Spleen (tissue), 11 donors: ENCODE data around the gene SLC30A1. TPM values are rescaled to one million over a fixed set of nuclear protein-coding genes. Genes with fewer than 3 reads are reported as not detected.
"Not testable (repeated sequence)": the region's sequence is repeated elsewhere in the genome, so short reads cannot be mapped to it uniquely, and the experiment has no call there.

Experiments used
- DNase-seq: peaks from one replicate; pipeline ENCODE4 v3.0.0-alpha.2; 2020
- H3K27ac ChIP-seq, 8 donors: fragments of 200-600 bp; sonication (generic) in 7 of 8; 1 replicate in 4 of 8; 2 replicates in 4 of 8; pipeline versions ENCODE4 v1.5.0 to v1.8.0; 2016 to 2021; ENCODE audit warnings: inconsistent platforms in 4 of 8, mild to moderate bottlenecking in 4 of 8, moderate library complexity in 1 of 8
- H3K27me3 ChIP-seq, 7 donors: fragments of 200-600 bp; sonication (generic) in 6 of 7; replicated peaks in 1 of 7; 1 replicate in 4 of 7; 2 replicates in 3 of 7; pipeline versions ENCODE4 v1.5.0 to v1.8.0; 2016 to 2021; ENCODE audit warnings: inconsistent platforms in 3 of 7, mild to moderate bottlenecking in 1 of 7
- H3K36me3 ChIP-seq, 6 donors: fragments of 200-600 bp; sonication (generic) in 5 of 6; 1 replicate in 4 of 6; 2 replicates in 2 of 6; pipeline versions ENCODE4 v1.5.0 to v1.8.0; 2016 to 2021; ENCODE audit warnings: inconsistent platforms in 2 of 6
- H3K4me1 ChIP-seq, 6 donors: fragments of 200-600 bp; sonication (generic) in 5 of 6; 1 replicate in 3 of 6; 2 replicates in 3 of 6; pipeline versions ENCODE4 v1.5.0 to v1.8.0; 2016 to 2021; ENCODE audit warnings: inconsistent platforms in 3 of 6
- H3K4me3 ChIP-seq, 8 donors: fragments of 200-600 bp; sonication (generic) in 7 of 8; 1 replicate in 4 of 8; 2 replicates in 4 of 8; pipeline versions ENCODE4 v1.5.0 to v1.8.0; 2016 to 2021; ENCODE audit warnings: inconsistent platforms in 4 of 8, mild to moderate bottlenecking in 4 of 8, moderate library complexity in 2 of 8
- H3K9me3 ChIP-seq, 8 donors: fragments of 200-600 bp; sonication (generic) in 7 of 8; 1 replicate in 4 of 8; 2 replicates in 4 of 8; pipeline versions ENCODE4 v1.5.0 to v1.8.0; 2016 to 2021; ENCODE audit warnings: inconsistent platforms in 4 of 8
- CTCF ChIP-seq, 11 experiments: fragments of 200-600 bp in 7 of 11; fragments of 450-650 bp in 4 of 11; sonication (generic) in 4 of 11; IDR thresholded peaks in 8 of 11; conservative IDR thresholded peaks in 3 of 11; 1 replicate in 7 of 11; 2 replicates in 4 of 11; pipeline versions ENCODE4 v1.4.0 to v1.8.0; 2016 to 2021; ENCODE audit warnings: antibody characterized with exemption in 11 of 11, inconsistent platforms in 4 of 11, mild to moderate bottlenecking in 1 of 11
- POLR2A ChIP-seq, 3 donors: fragments of 450-650 bp; IDR thresholded peaks; one replicate each; pipeline ENCODE4 v1.5.1; 2017; ENCODE audit warnings: antibody characterized with exemption in 3 of 3, mild to moderate bottlenecking in 1 of 3
- POLR2AphosphoS5 ChIP-seq, 3 donors: sonication (generic); formaldehyde crosslinking; IDR thresholded peaks; one replicate each; pipeline ENCODE4 v1.5.1; 2017; ENCODE audit warnings: antibody characterized with exemption in 3 of 3
- WGBS, 5 donors: extraction: QIAGEN DNeasy Blood & Tissue Kit in 3 of 5; methylation state at CpG; one replicate each; pipeline versions ENCODE4 v1.1.5 to v1.1.7; 2013 to 2018; 5-methylcytosine and 5-hydroxymethylcytosine counted together
- intact Hi-C: fragments of 100-400 bp; cut with DNase I; formaldehyde crosslinking; loops from one replicate; pipeline ENCODE4 v1.15.0; 2023; ENCODE audit warnings: low total_unique reads
- polyA plus RNA-seq, 3 donors: library from polyadenylated mRNA; stranded (reverse); fragments of 200-250 nt; gene quantifications; one replicate each; pipeline ENCODE4 v1.2.1, GENCODE V29; 2013
- total RNA-seq, 7 donors: library from RNA; depleted of rRNA in 3 of 7; stranded (reverse); fragments of >200 nt in 3 of 7; fragmentation: NEBNext Ultra II Directional in 4 of 7; extraction: Animal tissue kit (Norgen Biotek cat#: 25700) in 4 of 7; gene quantifications; one replicate each; pipeline versions ENCODE4 v1.1.0 to v1.2.1, GENCODE V29; 2016 to 2021
- donor health status: healthy with polysubstance abuse.
- donor health status: DM: no; HTN: no; CAD: no; lungs with moderate emphysema.
- donor health status: DM: no; HTN: no; CAD: no.
- donor health status: Bipolar disorder and iron deficiency.
- donor health status: healthy.
- donor health status: DM: no; HTN: no; CAD: no.
- donor health status: DM: yes; HTN: yes; CAD: no.

Gene SLC30A1
- total and polyA plus RNA-seq, 10 donors = 3.0 to 38.5 (median 30.8) TPM

- no peak for TF ChIP-seq POLR2A (IDR thresholded peaks at IDR 0.05)
- no peak for TF ChIP-seq POLR2AphosphoS5 (IDR thresholded peaks at IDR 0.05)
- TF ChIP-seq CTCF (IDR thresholded peaks at IDR 0.05 in 8 of 11, conservative IDR thresholded peaks at IDR 0.05 in 3 of 11) = no peak
- no peak for DNase-seq
Observed at GRCh38 chr1:211576717-211577116, 2.2 kb downstream of the SLC30A1 start.

DNA sequence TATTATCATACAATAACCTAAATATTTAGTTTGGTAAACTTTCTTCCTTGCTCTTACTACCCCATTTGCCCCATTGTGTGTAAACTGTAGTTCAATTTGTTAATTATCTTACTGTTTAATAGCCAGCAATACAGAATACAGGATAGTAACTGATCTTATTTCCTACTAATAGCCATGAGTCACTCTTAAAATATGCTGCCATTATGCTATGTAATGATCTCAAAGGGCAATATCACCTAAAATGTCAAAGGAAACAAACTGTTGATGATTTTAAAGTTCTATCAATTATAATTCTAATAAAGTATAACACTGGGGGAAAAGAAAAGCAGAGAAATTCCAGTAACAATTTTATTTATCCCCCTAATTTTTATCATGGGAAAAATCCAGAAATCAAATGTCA is 4.3 kb downstream of the SLC30A1 start:
- no peak for DNase-seq
- Histone ChIP-seq H3K27ac (no peak overlapping the region), H3K27me3 (no peaks in the 10 kb centered on the region), H3K4me3 (peak overlapping the region in 2 of 8 donors; percentile 88 to 98), H3K9me3 (no peaks in the 10 kb centered on the region), H3K4me1 (peaks cover 17 to 59% (median 50%) of the 10 kb centered on the region in 6 donors), H3K36me3 (peaks cover 0 to 40% (median 10%) of the 10 kb centered on the region in 6 donors)
- TF ChIP-seq CTCF (IDR thresholded peaks at IDR 0.05 in 8 of 11, conservative IDR thresholded peaks at IDR 0.05 in 3 of 11) = no peak
- TF ChIP-seq POLR2AphosphoS5 (IDR thresholded peaks at IDR 0.05) = no peak
- no peak for TF ChIP-seq POLR2A (IDR thresholded peaks at IDR 0.05)
- intact Hi-C loops = loop anchor here (5.0 kb wide), 1 partner anchor 68 kb away; no protein-coding TSS in a partner anchor

More at GRCh38 chr1:211576717-211577116, 2.2 kb downstream of the SLC30A1 start:
- intact Hi-C loops = loop anchor here (5.0 kb wide), 1 partner anchor 66 kb away; no protein-coding TSS in a partner anchor
- no peaks in the 10 kb centered on the region for H3K9me3 ChIP-seq
- H3K4me3 ChIP-seq = peak overlapping the region; percentile 72 to 99 (median 90)
- 54 to 76% (median 66%) methylated on average over 2 of the region's 2 CpGs for WGBS, 5 donors
- peaks cover 0 to 40% (median 10%) of the 10 kb centered on the region in 6 donors for H3K36me3 ChIP-seq
- H3K27me3 ChIP-seq = no peaks in the 10 kb centered on the region
- H3K27ac ChIP-seq = peak overlapping the region in 4 of 8 donors; percentile 98 to 99 (median 98)
- peaks cover 22 to 76% (median 60%) of the 10 kb centered on the region in 6 donors for H3K4me1 ChIP-seq

DNA sequence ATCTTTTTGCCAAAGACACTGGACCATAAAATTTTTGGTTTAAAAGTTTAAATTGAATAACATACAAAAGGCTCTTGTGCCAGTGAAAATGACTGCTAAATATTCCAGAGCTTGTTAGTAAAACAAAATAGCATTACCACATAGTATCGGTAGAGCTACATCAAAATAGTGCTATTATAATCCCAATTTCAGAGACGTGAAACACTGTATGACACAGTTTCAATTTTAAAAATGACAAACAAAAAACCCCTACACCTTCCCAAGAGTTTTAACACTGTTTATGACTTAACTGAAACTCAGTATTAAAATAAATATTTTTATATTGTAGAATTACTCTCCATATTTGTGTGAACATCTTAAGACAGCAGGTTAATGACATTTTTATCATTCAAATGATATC is 7.0 kb downstream of the SLC30A1 start:
- no peaks in the 10 kb centered on the region for H3K9me3 ChIP-seq
- H3K4me3 ChIP-seq = no peak overlapping the region
- peaks cover 15 to 55% (median 42%) of the 10 kb centered on the region in 6 donors for H3K4me1 ChIP-seq
- no peak overlapping the region for H3K27ac ChIP-seq
- 60 to 86% (median 72%) methylated on average over 2 of the region's 2 CpGs for WGBS, 5 donors
- intact Hi-C loops = no loop called here
- DNase-seq = no peak
- TF ChIP-seq POLR2A (IDR thresholded peaks at IDR 0.05) (no peak), CTCF (IDR thresholded peaks at IDR 0.05 in 8 of 11, conservative IDR thresholded peaks at IDR 0.05 in 3 of 11) (no peak), POLR2AphosphoS5 (IDR thresholded peaks at IDR 0.05) (no peak)
- H3K36me3 ChIP-seq = peaks cover 0 to 40% (median 10%) of the 10 kb centered on the region in 6 donors
- H3K27me3 ChIP-seq = no peaks in the 10 kb centered on the region

- Histone ChIP-seq H3K4me1 (peaks cover 3 to 38% (median 27%) of the 10 kb centered on the region in 6 donors), H3K36me3 (peaks cover 0 to 32% (median 8%) of the 10 kb centered on the region in 6 donors)
- H3K4me3 ChIP-seq, H3K27ac ChIP-seq, intact Hi-C loops, H3K27me3 ChIP-seq, DNase-seq, H3K9me3 ChIP-seq: not testable (repeated sequence)
- 75 to 100% (median 88%) methylated on average over 1 of the region's 1 CpG for WGBS, 5 donors
Observed at GRCh38 chr1:211570378-211570777, 8.6 kb downstream of the SLC30A1 start.
